GM19438 (cell line): ENCODE data around the gene CEP85L.
"Not testable (repeated sequence)": the region's sequence is repeated elsewhere in the genome, so short reads cannot be mapped to it uniquely, and the experiment has no call there.

Experiments
- ATAC-seq: cut with Tn5 transposase; IDR thresholded peaks from one replicate; pipeline ENCODE4 v1.9.1; 2021; ENCODE audit warnings: low read depth; ENCODE audit not compliant: unreplicated experiment

The CEP85L gene

GRCh38 chr6:118436482-118436881, 214.9 kb downstream of the CEP85L start:
- no peak for ATAC-seq

DNA sequence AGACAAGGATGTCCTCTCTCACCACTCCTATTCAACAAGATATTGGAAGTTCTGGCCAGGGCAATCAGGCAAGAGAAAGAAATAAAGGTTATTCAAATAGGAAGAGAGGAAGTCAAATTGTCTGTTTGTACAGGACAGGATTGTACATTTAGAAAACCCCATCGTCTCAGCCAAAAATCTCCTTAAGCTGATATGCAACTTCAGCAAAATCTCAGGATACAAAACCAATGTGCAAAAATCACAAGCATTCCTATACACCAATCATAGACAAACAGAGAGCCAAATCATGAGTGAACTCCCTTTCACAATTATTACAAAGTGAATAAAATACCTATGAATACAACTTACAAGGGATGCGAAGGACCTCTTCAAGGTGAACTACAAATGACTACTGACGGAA, 217.2 kb downstream of the CEP85L start:
- ATAC-seq = not testable (repeated sequence)

- ATAC-seq = not testable (repeated sequence)
Observed at GRCh38 chr6:118421312-118421711, 230.1 kb downstream of the CEP85L start.

GRCh38 chr6:118419448-118420394, 231.7 kb downstream of the CEP85L start:
- ATAC-seq = no peak
